H1 (cell line): ENCODE results near the gene MYBPC2. TPM values are rescaled to one million over a fixed set of nuclear protein-coding genes. Genes with fewer than 3 reads are reported as not detected.

Experiments used
- CTCF ChIA-PET: fragments of 300-600 bp; sonication (Branson Sonifier 250); formaldehyde crosslinking; loops from one replicate; lab custom pipeline; 2021; ENCODE audit not compliant: partially characterized antibody; lab: Charles Lee
- POLR2A ChIA-PET: fragments of 300-600 bp; sonication (Branson Sonifier 250); formaldehyde crosslinking; loops from one replicate; lab custom pipeline; 2021; ENCODE audit warnings: inconsistent platforms; ENCODE audit not compliant: partially characterized antibody; lab: Charles Lee
- DNase-seq, 2 experiments: peaks; one replicate each; pipeline versions ENCODE4 v3.0.0 to v3.0.0-alpha.2; 2010 to 2022; ENCODE audit warnings: low spot score in 2 of 2, low read depth in 1 of 2, mixed read lengths in 1 of 2
- FAIRE-seq: peaks from 2 replicates; lab custom pipeline; 2011; peaks lifted over from hg19 to GRCh38; lab: Jason Lieb, UNC
- H2AFZ ChIP-seq: 2 replicates; pipeline ENCODE4 v1.8.1; 2012; ENCODE audit warnings: low read length, inconsistent platforms
- H2AK5ac ChIP-seq: 2 replicates; pipeline ENCODE4 v1.6.1; 2013; ENCODE audit warnings: low read depth, low read length
- H2BK120ac ChIP-seq: replicated peaks from 2 replicates; pipeline ENCODE3; 2013; ENCODE audit warnings: low read depth, low read length, inconsistent platforms
- H2BK12ac ChIP-seq: 2 replicates; pipeline ENCODE4 v1.6.1; 2013; ENCODE audit warnings: low read depth, low read length
- H2BK15ac ChIP-seq: 2 replicates; pipeline ENCODE4 v1.6.1; 2013; ENCODE audit warnings: low read length
- H2BK20ac ChIP-seq: 2 replicates; pipeline ENCODE4 v1.6.1; 2013; ENCODE audit warnings: low read length
- H2BK5ac ChIP-seq: 2 replicates; pipeline ENCODE4 v1.6.1; 2013; ENCODE audit warnings: low read depth, low read length
- H3K14ac ChIP-seq: 2 replicates; pipeline ENCODE4 v1.6.1; 2013; ENCODE audit warnings: inconsistent platforms; ENCODE audit not compliant: insufficient read length
- H3K18ac ChIP-seq: 2 replicates; pipeline ENCODE4 v1.6.1; 2013; ENCODE audit warnings: low read length; ENCODE audit errors: extremely low read depth
- H3K23ac ChIP-seq: 2 replicates; pipeline ENCODE4 v1.6.1; 2013; ENCODE audit warnings: inconsistent platforms; ENCODE audit not compliant: insufficient read length
- H3K23me2 ChIP-seq: 2 replicates; pipeline ENCODE4 v1.6.1; 2013; ENCODE audit warnings: low read depth, low read length
- H3K27ac ChIP-seq: 2 replicates; pipeline ENCODE4 v1.6.1; 2011; ENCODE audit warnings: low read depth, low read length, inconsistent platforms
- H3K27me3 ChIP-seq, 4 experiments: replicated peaks in 1 of 4; 1 replicate in 1 of 4; 2 replicates in 3 of 4; pipeline versions ENCODE4 v1.6.1 to v1.8.1; 2011 to 2013; ENCODE audit warnings: low read length in 3 of 4, mild to moderate bottlenecking in 3 of 4, inconsistent platforms in 2 of 4, mixed read lengths in 2 of 4, moderate library complexity in 1 of 4; ENCODE audit not compliant: control insufficient read depth in 3 of 4, insufficient read depth in 3 of 4; ENCODE audit errors: extremely low read depth in 1 of 4
- H3K36me3 ChIP-seq, 4 experiments: 2 replicates each; pipeline versions ENCODE4 v1.6.1 to v1.8.1; 2011 to 2013; ENCODE audit warnings: mild to moderate bottlenecking in 4 of 4, low read length in 3 of 4, moderate library complexity in 2 of 4, control low read depth in 1 of 4, inconsistent platforms in 1 of 4; ENCODE audit not compliant: insufficient read depth in 4 of 4, control insufficient read depth in 2 of 4
- H3K4ac ChIP-seq: replicated peaks from 2 replicates; pipeline ENCODE3; 2013; ENCODE audit warnings: low read length, low read depth, mixed read lengths, inconsistent platforms; ENCODE audit not compliant: insufficient read length
- H3K4me1 ChIP-seq, 4 experiments: replicated peaks in 1 of 4; 1 replicate in 1 of 4; 2 replicates in 3 of 4; pipeline versions ENCODE4 v1.6.1 to v1.8.1; 2011 to 2013; ENCODE audit warnings: low read length in 3 of 4, inconsistent platforms in 2 of 4, mixed read lengths in 1 of 4; ENCODE audit not compliant: insufficient read depth in 4 of 4, control insufficient read depth in 3 of 4
- H3K4me2 ChIP-seq, 2 experiments: 2 replicates each; pipeline versions ENCODE4 v1.6.1 to v1.8.1; 2011 to 2013; ENCODE audit warnings: low read depth in 2 of 2, low read length in 2 of 2, control low read depth in 1 of 2, inconsistent platforms in 1 of 2, mild to moderate bottlenecking in 1 of 2; ENCODE audit not compliant: insufficient read depth in 1 of 2
- H3K4me3 ChIP-seq, 4 experiments: fragments of 200-600, 300-600 bp in 1 of 4; sonication (generic), shearing (Covaris generic), sonication (Bioruptor Twin) in 1 of 4; 2 replicates each; pipeline versions ENCODE4 v1.5.1 to v1.8.1; 2011 to 2016; ENCODE audit warnings: low read length in 4 of 4, low read depth in 3 of 4, control low read depth in 2 of 4, inconsistent platforms in 2 of 4, mild to moderate bottlenecking in 2 of 4, mixed read lengths in 1 of 4, moderate library complexity in 1 of 4; ENCODE audit not compliant: insufficient read depth in 2 of 4; ENCODE audit errors: extremely low read depth in 1 of 4
- H3K56ac ChIP-seq: replicated peaks from 2 replicates; pipeline ENCODE3; 2013; ENCODE audit warnings: low read depth, mild to moderate bottlenecking, mixed read lengths, low read length, inconsistent platforms; ENCODE audit not compliant: insufficient read length
- H3K79me1 ChIP-seq: 2 replicates; pipeline ENCODE4 v1.6.1; 2013; ENCODE audit warnings: low read depth, low read length, control low read depth
- H3K79me2 ChIP-seq, 2 experiments: 2 replicates each; pipeline versions ENCODE4 v1.6.1 to v1.8.1; 2012 to 2013; ENCODE audit warnings: low read length in 2 of 2, mild to moderate bottlenecking in 2 of 2, inconsistent platforms in 1 of 2; ENCODE audit not compliant: insufficient read depth in 2 of 2, control insufficient read depth in 1 of 2
- H3K9ac ChIP-seq, 4 experiments: replicated peaks in 1 of 4; 1 replicate in 1 of 4; 2 replicates in 3 of 4; pipeline versions ENCODE4 v1.6.1 to v1.8.1; 2011 to 2013; ENCODE audit warnings: low read depth in 3 of 4, low read length in 3 of 4, control low read depth in 2 of 4, mild to moderate bottlenecking in 2 of 4, moderate library complexity in 2 of 4, inconsistent platforms in 1 of 4; ENCODE audit errors: extremely low read depth in 1 of 4
- H3K9me3 ChIP-seq, 2 experiments: 2 replicates each; pipeline versions ENCODE4 v1.6.1 to v1.8.1; 2012 to 2013; ENCODE audit warnings: mild to moderate bottlenecking in 2 of 2, moderate library complexity in 2 of 2, control low read depth in 1 of 2, inconsistent platforms in 1 of 2, low read depth in 1 of 2, low read length in 1 of 2, mixed read lengths in 1 of 2; ENCODE audit not compliant: insufficient read depth in 2 of 2
- H4K20me1 ChIP-seq, 2 experiments: replicated peaks in 1 of 2; 2 replicates each; pipeline versions ENCODE3 to v1.8.1; 2011 to 2013; ENCODE audit warnings: inconsistent platforms in 2 of 2, low read length in 2 of 2, mild to moderate bottlenecking in 1 of 2; ENCODE audit not compliant: insufficient read depth in 2 of 2, control insufficient read depth in 1 of 2
- H4K5ac ChIP-seq: 2 replicates; pipeline ENCODE4 v1.6.1; 2013; ENCODE audit warnings: low read length, low read depth, mixed read lengths, inconsistent platforms; ENCODE audit not compliant: insufficient read length
- H4K8ac ChIP-seq: 2 replicates; pipeline ENCODE4 v1.8.0; 2013; ENCODE audit warnings: mild to moderate bottlenecking, moderate library complexity, low read length, inconsistent platforms; ENCODE audit not compliant: insufficient read depth; ENCODE audit errors: extremely low read depth
- H4K91ac ChIP-seq: replicated peaks from 2 replicates; pipeline ENCODE3; 2013; ENCODE audit warnings: low read length, mixed read lengths, inconsistent platforms; ENCODE audit not compliant: insufficient read length
- CBX5 ChIP-seq: fragments of 300-800, 300-1000 bp; sonication (generic); IDR thresholded peaks from 2 replicates; pipeline ENCODE4 v1.7.1; 2016; ENCODE audit warnings: antibody characterized with exemption, low read length, low read depth
- CTBP2 ChIP-seq: IDR thresholded peaks from 2 replicates; pipeline ENCODE4 v1.7.0; 2011; ENCODE audit warnings: borderline replicate concordance, mild to moderate bottlenecking, moderate library complexity, mixed read lengths, low read length; ENCODE audit not compliant: insufficient read depth, insufficient read length
- JUND ChIP-seq: IDR thresholded peaks from 2 replicates; pipeline ENCODE4 v1.6.1; 2011; ENCODE audit warnings: mild to moderate bottlenecking, improper control_type of control experiment, low read length
- KDM1A ChIP-seq: fragments of 200-600, 300-600 bp; sonication (generic); IDR thresholded peaks from 2 replicates; pipeline ENCODE4 v1.7.1; 2016; ENCODE audit warnings: mild to moderate bottlenecking, low read length, borderline replicate concordance
- POU5F1 ChIP-seq: IDR thresholded peaks from 2 replicates; pipeline ENCODE4 v1.6.1; 2011; ENCODE audit warnings: low read depth, mild to moderate bottlenecking, low read length, moderate library complexity
- RBBP5 ChIP-seq: IDR thresholded peaks from 2 replicates; pipeline ENCODE4 v1.7.1; 2012; ENCODE audit warnings: low read depth, mild to moderate bottlenecking, inconsistent platforms, low read length, moderate library complexity, borderline replicate concordance
- SUZ12 ChIP-seq: fragments of 200-600 bp; sonication (generic); IDR thresholded peaks from 2 replicates; pipeline ENCODE4 v1.6.1; 2012; ENCODE audit warnings: mild to moderate bottlenecking, inconsistent platforms, low read length, moderate library complexity, mixed read lengths
- TBP ChIP-seq: IDR thresholded peaks from 2 replicates; pipeline ENCODE4 v1.6.1; 2011; ENCODE audit warnings: low read depth, low read length, improper control_type of control experiment
- TEAD4 ChIP-seq: IDR thresholded peaks from 2 replicates; pipeline ENCODE4 v1.6.1; 2012; ENCODE audit warnings: low read depth, low read length, inconsistent platforms, mixed read lengths
- YY1 ChIP-seq: IDR thresholded peaks from 2 replicates; pipeline ENCODE4 v1.6.1; 2011; ENCODE audit warnings: low read depth, mild to moderate bottlenecking, low read length
- whole genome bisulfite sequencing, 2 experiments: shearing (Covaris generic) in 1 of 2; methylation state at CpG; one replicate each; pipeline versions ENCODE4 v1.1.6 to v1.1.7; 2013 to 2015; ENCODE audit warnings: low lambda C conversion rate in 2 of 2, mixed read lengths in 2 of 2, inconsistent platforms in 1 of 2, low coverage in 1 of 2, missing lambda C conversion rate in 1 of 2; ENCODE audit not compliant: insufficient replicate concordance in 2 of 2, insufficient coverage in 1 of 2, insufficient read length in 1 of 2; ENCODE audit errors: extremely low coverage in 1 of 2, missing lambda C conversion rate in 1 of 2; 5-methylcytosine and 5-hydroxymethylcytosine counted together
- polyA plus RNA-seq, 7 experiments: library from polyadenylated mRNA; depleted of rRNA in 3 of 7; stranded (reverse) in 5 of 7; unstranded in 2 of 7; fragments of >200 nt in 5 of 7; fragments of 200-250 nt in 2 of 7; gene quantifications; 1 replicate in 5 of 7; 2 replicates in 1 of 7; 4 replicates in 1 of 7; pipeline versions ENCODE4 v1.2.1 to v1.2.3, GENCODE V29; 2011 to 2013; ENCODE audit warnings: missing spikeins in 2 of 7, mixed read lengths in 2 of 7
- total RNA-seq: library from RNA; stranded (reverse); fragmentation: NEBNext Ultra II Directional; extraction: Animal tissue kit (Norgen Biotek cat#: 25700); gene quantifications from 2 replicates; pipeline ENCODE4 v1.2.1, GENCODE V29; 2021

MYBPC2 gene
- total and polyA plus RNA-seq, 2 of the 8 experiments (the other 6 are each of a cell fraction or from before 2014, with no cell fraction given): 1.8 to 3.1 TPM

GRCh38 chr19:50498219-50499056, 65.7 kb downstream of the MYBPC2 start:
- Histone ChIP-seq H3K4me3 (no peak overlapping the region), H3K56ac (no peak overlapping the region), H3K4me2 (no peak overlapping the region), H3K14ac (no peak overlapping the region), H2BK15ac (no peak overlapping the region), H3K27me3 (peaks cover 1 to 51% (median 47%) of the 10 kb centered on the region in 4 experiments), H3K4me1 (peaks cover 0 to 9% (median 3%) of the 10 kb centered on the region in 4 experiments; a peak in 5 of 7 replicates), H3K23me2 (peaks cover 3% of the 10 kb centered on the region; the same call in 1 of the 2 replicates)
- 20 to 57% methylated on average over 1 to 11 of the region's 11 CpGs for WGBS, 2 experiments
- TF ChIP-seq YY1 (no peak), TBP (no peak), SUZ12 (no peak; the same call in 1 of the 2 replicates), POU5F1 (no peak), CTBP2 (no peak), JUND (no peak), RBBP5 (no peak), TEAD4 (no peak), CBX5 (no peak), KDM1A (no peak)
- TF ChIP-seq, all 59 proteins: peak for 0
- Histone ChIP-seq H2AFZ (no peak overlapping the region), H4K5ac (no peak overlapping the region), H3K4ac (no peak overlapping the region), H4K20me1 (no peaks in the 10 kb centered on the region), H3K79me2 (no peaks in the 10 kb centered on the region), H2BK5ac (no peak overlapping the region), H3K9ac (no peak overlapping the region), H3K36me3 (no peaks in the 10 kb centered on the region), H4K8ac (no peak overlapping the region), H3K23ac (no peak overlapping the region), H3K79me1 (no peaks in the 10 kb centered on the region), H3K9me3 (no peaks in the 10 kb centered on the region), H2BK120ac (no peak overlapping the region), H3K18ac (no peak overlapping the region), H3K27ac (no peak overlapping the region), H2BK12ac (peak overlapping the region; percentile 17; the same call in 1 of the 2 replicates), H2AK5ac (no peak overlapping the region), H2BK20ac (no peak overlapping the region), H4K91ac (no peak overlapping the region)
- DNase-seq (no peak), FAIRE-seq (no peak)
- ChIA-PET CTCF (no interaction called here), POLR2A (no interaction called here)
